ENCODE results near the gene AP4B1.
"Not testable (repeated sequence)": the region's sequence is repeated elsewhere in the genome, so short reads cannot be mapped to it uniquely, and the experiment has no call there.

Gene AP4B1

GRCh38 chr1:113904674-113905434 lies at the start of gene AP4B1, which contains the start of gene DCLRE1B:
Gene AP4B1, minus strand, starts transcription at chr1:113904799. Its CDS starts 82 bp downstream, at chr1:113904717.
Gene DCLRE1B, plus strand, starts transcription at chr1:113905326. Its CDS starts 261 bp downstream, at chr1:113905587.
- H3K27me3 Mint-ChIP-seq = no peaks in the 10 kb centered on the region
- peak within 1 kb of the TSS; percentile 99 for H3K4me3 Mint-ChIP-seq
- H3K9me3 Mint-ChIP-seq = no peaks in the 10 kb centered on the region
- peaks cover 54% of the 10 kb centered on the region for H3K36me3 Mint-ChIP-seq (ENCODE audit: low read depth)
- H3K4me1 Mint-ChIP-seq (ENCODE audit: low read depth) = peaks cover 57% of the 10 kb centered on the region
- H3K27ac Mint-ChIP-seq = peak within 1 kb of the TSS; percentile 96

- H3K9me3 Mint-ChIP-seq = no peaks in the 10 kb centered on the region
- H3K27me3 Mint-ChIP-seq = no peaks in the 10 kb centered on the region
- no peak overlapping the region for H3K27ac Mint-ChIP-seq
- H3K4me1 Mint-ChIP-seq (ENCODE audit: low read depth) = peaks cover 89% of the 10 kb centered on the region
- H3K36me3 Mint-ChIP-seq (ENCODE audit: low read depth) = peaks cover 37% of the 10 kb centered on the region
- H3K4me3 Mint-ChIP-seq = no peak overlapping the region
These were observed 47.1 kb upstream of the AP4B1 start for GRCh38 chr1:113951719-113952118.

GRCh38 chr1:113950908-113951307 lies 46.3 kb upstream of the AP4B1 start:
- Mint-ChIP-seq H3K4me1 (ENCODE audit: low read depth) (peaks cover 91% of the 10 kb centered on the region), H3K9me3 (no peaks in the 10 kb centered on the region), H3K4me3 (no peak overlapping the region), H3K36me3 (ENCODE audit: low read depth) (peaks cover 32% of the 10 kb centered on the region), H3K27ac (no peak overlapping the region), H3K27me3 (no peaks in the 10 kb centered on the region)

GRCh38 chr1:113949007-113949406 lies 44.4 kb upstream of the AP4B1 start:
- peaks cover 29% of the 10 kb centered on the region for H3K36me3 Mint-ChIP-seq (ENCODE audit: low read depth)

GRCh38 chr1:113948151-113948550 lies 43.6 kb upstream of the AP4B1 start:
- H3K27me3 Mint-ChIP-seq, H3K9me3 Mint-ChIP-seq: not testable (repeated sequence)
- Mint-ChIP-seq H3K4me3 (peak overlapping the region; percentile 45), H3K4me1 (ENCODE audit: low read depth) (peaks cover 81% of the 10 kb centered on the region), H3K36me3 (ENCODE audit: low read depth) (peaks cover 31% of the 10 kb centered on the region), H3K27ac (peak overlapping the region; percentile 92)

More at GRCh38 chr1:113949007-113949406, 44.4 kb upstream of the AP4B1 start:
- H3K4me1 Mint-ChIP-seq (ENCODE audit: low read depth) = peaks cover 88% of the 10 kb centered on the region
- H3K4me3 Mint-ChIP-seq = no peak overlapping the region
- no peaks in the 10 kb centered on the region for H3K27me3 Mint-ChIP-seq
- H3K27ac Mint-ChIP-seq = peak overlapping the region; percentile 61
- H3K9me3 Mint-ChIP-seq = no peaks in the 10 kb centered on the region

- no peaks in the 10 kb centered on the region for H3K9me3 Mint-ChIP-seq
- H3K4me3 Mint-ChIP-seq = peak overlapping the region; percentile 72
- H3K4me1 Mint-ChIP-seq (ENCODE audit: low read depth) = peaks cover 78% of the 10 kb centered on the region
- peak overlapping the region; percentile 92 for H3K27ac Mint-ChIP-seq
- peaks cover 31% of the 10 kb centered on the region for H3K36me3 Mint-ChIP-seq (ENCODE audit: low read depth)
- H3K27me3 Mint-ChIP-seq = no peaks in the 10 kb centered on the region
These were observed 42.9 kb upstream of the AP4B1 start for GRCh38 chr1:113947388-113948107.

- Mint-ChIP-seq H3K4me1 (ENCODE audit: low read depth) (peaks cover 78% of the 10 kb centered on the region), H3K27me3 (no peaks in the 10 kb centered on the region), H3K27ac (peak overlapping the region; percentile 92), H3K4me3 (peak overlapping the region; percentile 72), H3K9me3 (no peaks in the 10 kb centered on the region), H3K36me3 (ENCODE audit: low read depth) (peaks cover 33% of the 10 kb centered on the region)
These were observed 42.2 kb upstream of the AP4B1 start for GRCh38 chr1:113946678-113947387.

- H3K27ac Mint-ChIP-seq = peak overlapping the region; percentile 19
- H3K4me3 Mint-ChIP-seq = no peak overlapping the region
- H3K27me3 Mint-ChIP-seq = no peaks in the 10 kb centered on the region
- peaks cover 37% of the 10 kb centered on the region for H3K36me3 Mint-ChIP-seq (ENCODE audit: low read depth)
- peaks cover 75% of the 10 kb centered on the region for H3K4me1 Mint-ChIP-seq (ENCODE audit: low read depth)
- no peaks in the 10 kb centered on the region for H3K9me3 Mint-ChIP-seq
These were observed 41.5 kb upstream of the AP4B1 start for GRCh38 chr1:113946112-113946511.

GRCh38 chr1:113945329-113945728 lies 40.7 kb upstream of the AP4B1 start:
- Mint-ChIP-seq H3K4me3 (no peak overlapping the region), H3K27ac (no peak overlapping the region)

GRCh38 chr1:113943028-113943811 lies 38.6 kb upstream of the AP4B1 start:
- Mint-ChIP-seq H3K27me3 (no peaks in the 10 kb centered on the region), H3K27ac (peak overlapping the region; percentile 29), H3K36me3 (ENCODE audit: low read depth) (peaks cover 50% of the 10 kb centered on the region), H3K9me3 (no peaks in the 10 kb centered on the region), H3K4me3 (no peak overlapping the region), H3K4me1 (ENCODE audit: low read depth) (peaks cover 78% of the 10 kb centered on the region)

More at GRCh38 chr1:113945329-113945728, 40.7 kb upstream of the AP4B1 start:
- Mint-ChIP-seq H3K36me3 (ENCODE audit: low read depth) (peaks cover 45% of the 10 kb centered on the region), H3K4me1 (ENCODE audit: low read depth) (peaks cover 76% of the 10 kb centered on the region), H3K9me3 (no peaks in the 10 kb centered on the region), H3K27me3 (no peaks in the 10 kb centered on the region)

GRCh38 chr1:113942527-113942926 lies 37.9 kb upstream of the AP4B1 start:
- H3K9me3 Mint-ChIP-seq = no peaks in the 10 kb centered on the region
- no peaks in the 10 kb centered on the region for H3K27me3 Mint-ChIP-seq
- H3K36me3 Mint-ChIP-seq (ENCODE audit: low read depth) = peaks cover 53% of the 10 kb centered on the region
- peaks cover 78% of the 10 kb centered on the region for H3K4me1 Mint-ChIP-seq (ENCODE audit: low read depth)
- no peak overlapping the region for H3K4me3 Mint-ChIP-seq
- no peak overlapping the region for H3K27ac Mint-ChIP-seq

GRCh38 chr1:113941245-113941559 lies 36.6 kb upstream of the AP4B1 start:
- peaks cover 78% of the 10 kb centered on the region for H3K4me1 Mint-ChIP-seq (ENCODE audit: low read depth)
- H3K36me3 Mint-ChIP-seq (ENCODE audit: low read depth) = peaks cover 56% of the 10 kb centered on the region
- peak overlapping the region; percentile 77 for H3K4me3 Mint-ChIP-seq
- no peaks in the 10 kb centered on the region for H3K9me3 Mint-ChIP-seq
- no peaks in the 10 kb centered on the region for H3K27me3 Mint-ChIP-seq
- H3K27ac Mint-ChIP-seq = peak overlapping the region; percentile 88

- no peaks in the 10 kb centered on the region for H3K9me3 Mint-ChIP-seq
- H3K27ac Mint-ChIP-seq = peak overlapping the region; percentile 88
- peaks cover 78% of the 10 kb centered on the region for H3K4me1 Mint-ChIP-seq (ENCODE audit: low read depth)
- peaks cover 60% of the 10 kb centered on the region for H3K36me3 Mint-ChIP-seq (ENCODE audit: low read depth)
- no peaks in the 10 kb centered on the region for H3K27me3 Mint-ChIP-seq
- peak overlapping the region; percentile 77 for H3K4me3 Mint-ChIP-seq
These were observed 36.0 kb upstream of the AP4B1 start for GRCh38 chr1:113940365-113941244.
